CD4-positive, CD25-positive, alpha-beta regulatory T cell (primary cell): Measurements from ENCODE around the gene UTP4. TPM values are rescaled to one million over a fixed set of nuclear protein-coding genes. Genes with fewer than 3 reads are reported as not detected.
"Not testable (repeated sequence)": the region's sequence is repeated elsewhere in the genome, so short reads cannot be mapped to it uniquely, and the experiment has no call there.

Experiments used
- ATAC-seq, 2 donors: fragments of 150-1000 bp; cut with Tn5 transposase; one replicate each; pipeline ENCODE4 v1.10.0; 2021; ENCODE audit warnings: low read depth in 2 of 2, moderate number of reproducible peaks in 2 of 2, moderate library complexity in 1 of 2
- DNase-seq, 3 donors: peaks; one replicate each; pipeline versions ENCODE4 v3.0.0 to v3.0.0-alpha.2; 2012 to 2022; ENCODE audit warnings: mixed read lengths in 1 of 3
- H3K27ac ChIP-seq: one replicate; pipeline ENCODE4 v1.7.0; 2013; ENCODE audit warnings: mild to moderate bottlenecking, low read length; ENCODE audit not compliant: insufficient read depth, poor library complexity, severe bottlenecking
- H3K27me3 ChIP-seq: one replicate; pipeline ENCODE4 v1.7.0; 2013; ENCODE audit warnings: low read length; ENCODE audit not compliant: control insufficient read depth, insufficient read depth
- H3K36me3 ChIP-seq: one replicate; pipeline ENCODE4 v1.7.0; 2013; ENCODE audit warnings: mild to moderate bottlenecking, low read length, moderate library complexity; ENCODE audit not compliant: control insufficient read depth, insufficient read depth
- H3K4me1 ChIP-seq: 2 replicates; pipeline ENCODE4 v1.7.0; 2013; ENCODE audit warnings: mild to moderate bottlenecking, low read length; ENCODE audit not compliant: insufficient read depth, control insufficient read depth, poor library complexity, severe bottlenecking
- H3K4me3 ChIP-seq: one replicate; pipeline ENCODE4 v1.7.0; 2013; ENCODE audit warnings: low read depth, mild to moderate bottlenecking, low read length, moderate library complexity
- H3K9me3 ChIP-seq, 2 experiments: 1 replicate in 1 of 2; 2 replicates in 1 of 2; pipeline ENCODE4 v1.7.0; 2013; ENCODE audit warnings: low read length in 2 of 2, mild to moderate bottlenecking in 1 of 2, moderate library complexity in 1 of 2; ENCODE audit not compliant: control insufficient read depth in 2 of 2
- H3K27ac Mint-ChIP-seq, 3 donors: one replicate each; pipeline ENCODE4 v1.8.0; 2020 to 2022; ENCODE audit warnings: mild to moderate bottlenecking in 3 of 3, mixed read lengths in 3 of 3, moderate library complexity in 2 of 3
- H3K27me3 Mint-ChIP-seq: one replicate; pipeline ENCODE4 v1.8.0; 2022; ENCODE audit warnings: mild to moderate bottlenecking, mixed read lengths
- H3K36me3 Mint-ChIP-seq: one replicate; pipeline ENCODE4 v1.8.0; 2020; ENCODE audit warnings: mixed read lengths
- H3K4me1 Mint-ChIP-seq, 4 donors: one replicate each; pipeline ENCODE4 v1.8.0; 2020 to 2022; ENCODE audit warnings: mixed read lengths in 4 of 4, mild to moderate bottlenecking in 1 of 4
- H3K4me3 Mint-ChIP-seq, 4 donors: one replicate each; pipeline ENCODE4 v1.8.0; 2020 to 2022; ENCODE audit warnings: mild to moderate bottlenecking in 4 of 4, mixed read lengths in 4 of 4, moderate library complexity in 3 of 4
- H3K9me3 Mint-ChIP-seq, 7 donors: one replicate each; pipeline ENCODE4 v1.8.0; 2020 to 2022; ENCODE audit warnings: mixed read lengths in 7 of 7, mild to moderate bottlenecking in 3 of 7, moderate library complexity in 2 of 7
- polyA plus RNA-seq, 4 donors: library from polyadenylated mRNA; unstranded; fragments of 300-500 nt; fragmentation: Illumina TruSeq; gene quantifications; one replicate each; pipeline ENCODE4 v1.2.3, GENCODE V29; 2021
- total RNA-seq: library from RNA; stranded (reverse); gene quantifications from one replicate; pipeline ENCODE4 v1.2.3, GENCODE V29; 2022

UTP4 gene
- total and polyA plus RNA-seq, 5 donors from 2014 or later = 44.4 to 63.2 (median 50.8) TPM

DNA sequence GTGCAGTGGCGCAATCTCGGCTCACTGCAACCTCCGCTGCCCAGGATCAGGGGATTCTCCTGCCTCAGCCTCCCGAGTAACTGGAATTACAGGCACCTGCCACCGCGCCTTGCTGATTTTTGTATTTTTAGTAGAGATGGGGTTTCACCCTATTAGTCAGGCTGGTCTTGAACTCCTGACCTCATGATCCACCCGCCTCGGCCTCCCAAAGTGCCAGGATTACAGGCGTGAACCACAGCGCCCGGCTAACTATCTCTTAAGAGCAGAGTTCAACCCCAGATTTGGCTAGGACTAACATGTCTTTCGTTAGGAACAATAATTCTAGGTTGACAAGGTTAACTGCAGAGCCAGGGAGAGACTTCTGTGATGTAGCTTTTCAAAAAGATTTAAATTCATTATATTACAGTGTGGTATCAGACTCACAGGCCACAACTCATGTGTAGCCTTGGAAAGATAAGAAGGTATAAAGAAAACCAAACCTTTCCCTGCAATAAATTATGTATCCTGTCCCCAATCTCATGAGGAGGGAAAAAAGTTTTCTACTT is 4.4 kb upstream of the UTP4 start:
- peaks cover 4% of the 10 kb centered on the region for H3K36me3 ChIP-seq
- H3K27ac Mint-ChIP-seq = peak overlapping the region in 1 of 3 donors; percentile 20
- no peak overlapping the region for H3K27ac ChIP-seq
- H3K9me3 Mint-ChIP-seq = no peaks in the 10 kb centered on the region
- H3K4me1 ChIP-seq = peaks cover 31% of the 10 kb centered on the region
- H3K27me3 ChIP-seq = no peaks in the 10 kb centered on the region
- peak overlapping the region in 2 of 4 donors; percentile 9 to 79 for H3K4me3 Mint-ChIP-seq
- no peak for DNase-seq
- peaks cover 6% of the 10 kb centered on the region for H3K36me3 Mint-ChIP-seq
- H3K9me3 ChIP-seq = no peaks in the 10 kb centered on the region
- peaks cover 24 to 68% (median 46%) of the 10 kb centered on the region in 4 donors for H3K4me1 Mint-ChIP-seq
- ATAC-seq = no peak
- H3K27me3 Mint-ChIP-seq = no peaks in the 10 kb centered on the region
- no peak overlapping the region for H3K4me3 ChIP-seq

DNA sequence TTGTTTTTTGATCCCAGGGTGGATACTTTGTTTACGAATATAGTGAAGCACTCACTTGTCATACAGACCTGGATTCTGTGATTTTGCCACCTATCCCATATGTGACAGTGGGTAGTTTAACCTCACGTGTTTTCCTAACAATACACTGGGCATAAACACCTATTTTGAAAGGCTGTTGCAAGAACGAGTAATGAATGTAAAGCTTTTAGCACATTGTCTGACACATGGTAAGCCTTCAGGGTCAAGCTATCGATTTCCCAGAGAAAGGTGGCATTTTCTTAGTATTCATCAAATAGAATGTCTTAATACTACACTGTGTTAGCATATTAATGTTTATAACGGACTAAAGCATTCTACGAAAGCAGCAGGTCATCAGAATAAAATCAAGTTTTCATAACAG is 2.0 kb upstream of the UTP4 start:
- Histone ChIP-seq H3K27me3 (no peaks in the 10 kb centered on the region), H3K4me1 (peaks cover 43% of the 10 kb centered on the region), H3K4me3 (peak overlapping the region; percentile 76), H3K9me3 (no peaks in the 10 kb centered on the region), H3K36me3 (peaks cover 4% of the 10 kb centered on the region), H3K27ac (peak overlapping the region; percentile 86)
- peaks cover 32 to 80% (median 57%) of the 10 kb centered on the region in 4 donors for H3K4me1 Mint-ChIP-seq
- no peaks in the 10 kb centered on the region for H3K27me3 Mint-ChIP-seq
- H3K27ac Mint-ChIP-seq = peak overlapping the region; percentile 60 to 93 (median 79)
- DNase-seq = no peak
- H3K4me3 Mint-ChIP-seq = peak overlapping the region; percentile 93 to 99 (median 96)
- peaks cover 6% of the 10 kb centered on the region for H3K36me3 Mint-ChIP-seq
- ATAC-seq = no peak
- no peaks in the 10 kb centered on the region for H3K9me3 Mint-ChIP-seq

DNA sequence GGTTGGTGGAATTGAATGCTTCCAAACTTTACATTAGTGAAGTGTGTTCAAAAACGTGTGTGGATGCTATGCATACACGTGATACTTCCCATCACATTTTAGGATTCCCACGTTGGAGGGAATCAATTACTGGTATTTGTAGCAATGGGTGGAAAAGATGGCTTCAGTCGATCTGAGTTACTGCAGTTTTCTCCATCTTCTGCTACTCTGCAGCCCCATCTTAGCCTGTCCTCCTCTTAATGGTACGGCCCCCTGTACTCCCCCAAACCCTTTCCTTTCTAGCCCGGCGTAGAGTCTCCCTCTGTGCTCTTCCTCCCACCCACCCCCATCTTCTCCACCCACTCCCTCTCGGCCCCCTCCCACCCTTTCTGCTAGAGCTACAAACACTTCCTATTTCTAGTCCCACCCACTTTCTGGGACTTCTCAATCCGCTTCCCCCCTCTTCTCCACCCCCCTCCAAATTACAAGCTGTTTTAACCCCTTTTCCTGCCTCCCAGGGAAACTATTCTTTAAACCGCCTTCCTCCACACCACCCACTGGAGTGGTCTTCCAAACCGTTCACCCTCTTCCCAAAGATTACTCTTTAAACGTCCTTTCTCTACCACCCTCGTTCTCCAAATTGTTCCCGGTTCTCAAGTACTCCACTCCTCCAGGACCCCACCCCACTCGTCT is 1.1 kb upstream of the UTP4 start:
- peaks cover 6% of the 10 kb centered on the region for H3K36me3 Mint-ChIP-seq
- no peak for DNase-seq

DNA sequence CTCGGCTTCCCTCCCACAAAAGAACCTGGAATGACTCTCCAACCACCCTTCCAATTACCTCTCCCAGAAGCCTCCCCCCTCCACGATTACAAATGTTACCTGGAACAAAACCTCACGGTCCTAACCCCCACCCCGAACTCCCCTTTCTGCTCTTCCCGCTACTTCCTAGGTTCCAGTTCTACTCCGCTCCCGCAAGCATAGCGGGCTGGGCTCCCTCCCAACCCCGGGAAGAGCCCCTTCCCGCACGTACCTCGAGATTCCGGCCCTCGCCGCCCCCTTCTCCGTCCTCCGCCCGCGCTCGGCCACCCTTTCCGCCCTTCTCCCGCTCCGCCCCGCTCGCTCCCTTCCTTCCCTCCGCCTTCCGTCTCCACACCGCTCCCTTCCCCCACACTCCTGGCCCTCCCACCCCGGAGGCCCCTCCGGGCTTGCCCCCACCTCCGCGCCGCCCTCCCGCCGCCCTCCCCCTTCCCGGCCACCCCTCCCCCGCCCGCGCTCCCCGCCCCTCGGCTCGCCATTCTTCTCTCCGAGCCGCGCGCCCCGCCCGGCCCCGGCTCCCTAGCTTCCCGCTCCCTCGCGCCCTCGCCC is 518 bp upstream of the UTP4 start:
- peaks cover 9% of the 10 kb centered on the region for H3K36me3 ChIP-seq
- Mint-ChIP-seq H3K4me1 (peaks cover 28 to 70% (median 48%) of the 10 kb centered on the region in 4 donors), H3K27ac (peak overlapping the region; percentile 93 to 96 (median 96)), H3K4me3 (peak overlapping the region; percentile 93 to 99 (median 96)), H3K9me3 (no peaks in the 10 kb centered on the region), H3K36me3 (peaks cover 12% of the 10 kb centered on the region), H3K27me3 (no peaks in the 10 kb centered on the region)
- H3K4me3 ChIP-seq = peak overlapping the region; percentile 87
- H3K27me3 ChIP-seq = no peaks in the 10 kb centered on the region
- DNase-seq (peak in 2 of 3 donors; percentile 71 to 78), ATAC-seq (peak; percentile 52 to 57)
- peak overlapping the region; percentile 86 for H3K27ac ChIP-seq
- no peaks in the 10 kb centered on the region for H3K9me3 ChIP-seq
- H3K4me1 ChIP-seq = peaks cover 37% of the 10 kb centered on the region

More for the DNA sequence above, 1.1 kb upstream of the UTP4 start:
- H3K9me3 ChIP-seq = no peaks in the 10 kb centered on the region
- H3K4me3 Mint-ChIP-seq = peak overlapping the region; percentile 93 to 99 (median 96)
- H3K4me3 ChIP-seq = peak overlapping the region; percentile 87
- H3K9me3 Mint-ChIP-seq = no peaks in the 10 kb centered on the region
- peak overlapping the region; percentile 93 to 96 (median 96) for H3K27ac Mint-ChIP-seq
- ATAC-seq = no peak
- H3K27ac ChIP-seq = peak overlapping the region; percentile 86
- peaks cover 42% of the 10 kb centered on the region for H3K4me1 ChIP-seq
- peaks cover 28 to 72% (median 51%) of the 10 kb centered on the region in 4 donors for H3K4me1 Mint-ChIP-seq
- H3K36me3 ChIP-seq = peaks cover 4% of the 10 kb centered on the region
- H3K27me3 Mint-ChIP-seq = no peaks in the 10 kb centered on the region
- H3K27me3 ChIP-seq = no peaks in the 10 kb centered on the region

DNA sequence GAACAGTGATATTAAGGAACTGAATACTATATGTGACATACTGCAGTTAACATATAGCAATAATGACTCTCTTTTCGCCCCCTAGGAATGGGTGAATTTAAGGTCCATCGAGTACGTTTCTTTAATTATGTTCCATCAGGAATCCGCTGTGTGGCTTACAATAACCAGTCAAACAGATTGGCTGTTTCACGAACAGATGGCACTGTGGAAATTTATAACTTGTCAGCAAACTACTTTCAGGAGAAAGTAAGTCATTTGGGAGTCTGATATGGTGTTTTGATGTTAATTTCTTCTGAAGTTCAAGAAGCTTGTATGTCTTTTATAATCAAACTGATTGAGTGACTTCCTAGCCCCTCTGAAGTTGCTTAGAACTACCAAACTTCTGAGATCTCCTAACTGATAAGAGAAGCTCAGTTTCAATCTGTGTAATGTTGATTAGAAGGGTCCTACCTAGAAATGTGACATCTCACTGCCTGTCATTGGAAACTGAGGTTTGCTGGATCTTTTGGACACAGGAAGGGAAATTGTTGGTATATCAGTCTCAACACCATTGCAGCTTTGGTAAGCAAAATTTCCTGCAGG is 1.0 kb downstream of the UTP4 start:
- peak overlapping the region; percentile 86 for H3K27ac ChIP-seq
- Mint-ChIP-seq H3K4me3 (peak overlapping the region; percentile 93 to 99 (median 96)), H3K36me3 (peaks cover 15% of the 10 kb centered on the region), H3K9me3 (no peaks in the 10 kb centered on the region), H3K27me3 (no peaks in the 10 kb centered on the region), H3K4me1 (peaks cover 23 to 58% (median 43%) of the 10 kb centered on the region in 4 donors), H3K27ac (peak overlapping the region; percentile 93 to 96 (median 95))
- H3K4me1 ChIP-seq = peaks cover 31% of the 10 kb centered on the region
- peak overlapping the region; percentile 80 for H3K4me3 ChIP-seq
- no peaks in the 10 kb centered on the region for H3K9me3 ChIP-seq
- no peaks in the 10 kb centered on the region for H3K27me3 ChIP-seq
- H3K36me3 ChIP-seq = peaks cover 20% of the 10 kb centered on the region
- DNase-seq = peak in 1 of 3 donors; percentile 56
- ATAC-seq = no peak

DNA sequence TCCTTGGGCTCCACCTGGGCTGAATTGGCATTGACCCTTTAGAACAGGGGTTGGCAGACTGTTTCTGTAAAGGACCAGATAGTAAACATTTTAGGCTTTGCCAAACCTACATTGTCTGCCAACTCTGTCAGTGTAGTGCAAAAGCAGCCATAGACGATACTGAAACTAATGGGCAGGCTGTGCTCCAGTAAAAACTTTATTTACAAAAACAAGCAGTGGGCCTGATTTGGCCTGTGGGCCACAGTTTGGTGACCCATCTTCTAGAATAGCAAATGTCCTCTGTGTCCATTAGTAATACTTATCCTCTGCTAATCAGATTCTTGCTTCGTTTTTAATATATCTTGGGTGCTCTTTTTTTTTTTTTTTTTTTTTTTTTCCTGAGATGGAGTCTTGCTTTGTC is 6.2 kb downstream of the UTP4 start:
- H3K4me1 ChIP-seq = peaks cover 6% of the 10 kb centered on the region
- peaks cover 57% of the 10 kb centered on the region for H3K36me3 ChIP-seq
- DNase-seq (no peak), ATAC-seq (no peak)
- Mint-ChIP-seq H3K4me1 (peaks cover 7 to 18% (median 15%) of the 10 kb centered on the region in 4 donors), H3K27ac (no peak overlapping the region), H3K36me3 (peaks cover 45% of the 10 kb centered on the region), H3K4me3 (no peak overlapping the region), H3K9me3 (no peaks in the 10 kb centered on the region), H3K27me3 (no peaks in the 10 kb centered on the region)
- H3K27ac ChIP-seq = no peak overlapping the region
- H3K9me3 ChIP-seq = no peaks in the 10 kb centered on the region
- H3K27me3 ChIP-seq = no peaks in the 10 kb centered on the region
- H3K4me3 ChIP-seq = no peak overlapping the region

DNA sequence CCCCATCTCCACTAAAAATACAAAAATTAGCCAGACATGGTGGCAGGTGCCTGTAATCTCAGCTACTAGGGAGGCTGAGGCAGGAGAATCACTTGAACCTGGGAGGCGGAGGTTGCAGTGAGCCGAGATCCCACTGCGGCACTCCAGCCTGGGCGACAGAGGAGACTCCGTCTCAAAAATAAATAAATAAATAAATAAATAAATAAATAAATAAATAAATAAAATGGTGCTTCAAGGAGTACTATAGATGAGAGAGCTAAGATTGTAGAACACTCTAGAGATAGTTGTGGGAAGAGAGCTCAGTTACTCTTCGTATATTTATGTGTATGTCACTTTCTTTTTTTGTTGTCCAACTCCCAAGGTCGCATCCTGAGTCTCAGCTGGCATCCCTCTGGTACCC is 7.0 kb downstream of the UTP4 start:
- not testable (repeated sequence) for H3K9me3 Mint-ChIP-seq

More for the DNA sequence above, 7.0 kb downstream of the UTP4 start:
- H3K36me3 ChIP-seq = peaks cover 62% of the 10 kb centered on the region
- H3K27ac ChIP-seq, DNase-seq, H3K27ac Mint-ChIP-seq, ATAC-seq, H3K27me3 Mint-ChIP-seq, H3K27me3 ChIP-seq, H3K9me3 ChIP-seq, H3K4me1 ChIP-seq, H3K4me3 ChIP-seq, H3K4me3 Mint-ChIP-seq: not testable (repeated sequence)
- Mint-ChIP-seq H3K4me1 (peaks cover 0 to 11% (median 7%) of the 10 kb centered on the region in 4 donors), H3K36me3 (peaks cover 49% of the 10 kb centered on the region)
